ENCODE measurements around the gene S100A16.
A peak's percentile ranks its signal among the peaks of the same experiment; 100 is the strongest.

S100A16 gene, protein sequence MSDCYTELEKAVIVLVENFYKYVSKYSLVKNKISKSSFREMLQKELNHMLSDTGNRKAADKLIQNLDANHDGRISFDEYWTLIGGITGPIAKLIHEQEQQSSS

DNA sequence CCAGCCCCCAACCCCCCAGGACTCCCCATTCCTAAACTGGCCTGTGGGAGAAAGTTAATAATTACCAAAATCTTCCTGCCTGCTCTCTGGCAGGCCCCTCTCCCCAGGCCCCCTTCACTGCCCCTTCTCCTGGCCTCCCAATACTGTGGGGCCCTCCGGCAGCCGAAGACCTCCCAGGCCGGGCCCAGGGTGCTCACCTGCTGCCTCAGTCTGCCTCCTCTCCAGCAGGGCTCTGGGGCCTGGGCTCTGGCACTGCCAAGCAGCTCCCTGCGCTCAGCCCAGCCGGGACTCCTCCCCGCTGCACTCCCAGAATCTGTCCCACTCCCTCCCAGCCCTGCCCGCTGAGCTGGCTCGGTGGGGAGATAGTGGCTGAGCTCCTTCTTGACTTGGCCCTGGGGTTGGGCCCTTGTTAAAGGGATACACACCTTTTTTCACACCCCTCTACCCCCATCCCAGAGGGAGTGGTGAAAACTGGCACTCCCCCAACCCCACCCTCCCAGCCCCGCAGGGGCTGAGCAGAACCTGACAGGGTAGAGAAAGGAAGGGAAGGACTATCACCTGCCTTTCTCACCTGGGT lies at the start of gene S100A16:
Gene S100A16, minus strand, starts transcription at position 383 of the 577 bp plus-strand sequence. CDS start 4,986 bp downstream, outside the sequence.
- no peak within 1 kb of the TSS for H3K4me3 Mint-ChIP-seq
- H3K9me3 Mint-ChIP-seq, result no peaks in the 10 kb centered on the region
- no peaks in the 10 kb centered on the region for H3K27me3 Mint-ChIP-seq
- peaks cover 3% of the 10 kb centered on the region for H3K4me1 Mint-ChIP-seq
- no peak within 1 kb of the TSS for H3K27ac Mint-ChIP-seq
- no peaks in the 10 kb centered on the region for H3K36me3 Mint-ChIP-seq

DNA sequence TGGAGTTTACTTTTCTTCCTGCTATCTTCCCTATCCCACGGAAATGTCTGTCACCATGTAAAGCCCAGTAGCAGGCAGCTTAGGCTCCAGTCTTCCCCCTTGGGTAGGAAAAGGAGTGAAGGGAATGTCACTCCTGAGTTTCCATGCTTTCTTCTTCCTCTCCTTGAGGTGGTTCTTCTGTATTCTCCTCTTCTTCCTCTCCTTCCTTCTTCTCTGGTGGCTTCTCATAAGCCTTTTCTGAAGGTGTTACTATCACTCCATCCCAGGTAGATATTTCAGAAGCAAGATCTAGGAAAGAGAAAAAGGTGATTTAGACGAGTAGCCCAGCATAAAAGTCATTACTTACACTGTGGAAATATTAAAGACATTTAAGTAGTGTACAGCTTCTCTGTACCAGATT lies 49.3 kb upstream of the S100A16 start:
- Mint-ChIP-seq H3K27ac (no peak overlapping the region), H3K36me3 (peaks cover 20% of the 10 kb centered on the region), H3K9me3 (no peaks in the 10 kb centered on the region), H3K27me3 (no peaks in the 10 kb centered on the region), H3K4me3 (no peak overlapping the region), H3K4me1 (peaks cover 20% of the 10 kb centered on the region)

DNA sequence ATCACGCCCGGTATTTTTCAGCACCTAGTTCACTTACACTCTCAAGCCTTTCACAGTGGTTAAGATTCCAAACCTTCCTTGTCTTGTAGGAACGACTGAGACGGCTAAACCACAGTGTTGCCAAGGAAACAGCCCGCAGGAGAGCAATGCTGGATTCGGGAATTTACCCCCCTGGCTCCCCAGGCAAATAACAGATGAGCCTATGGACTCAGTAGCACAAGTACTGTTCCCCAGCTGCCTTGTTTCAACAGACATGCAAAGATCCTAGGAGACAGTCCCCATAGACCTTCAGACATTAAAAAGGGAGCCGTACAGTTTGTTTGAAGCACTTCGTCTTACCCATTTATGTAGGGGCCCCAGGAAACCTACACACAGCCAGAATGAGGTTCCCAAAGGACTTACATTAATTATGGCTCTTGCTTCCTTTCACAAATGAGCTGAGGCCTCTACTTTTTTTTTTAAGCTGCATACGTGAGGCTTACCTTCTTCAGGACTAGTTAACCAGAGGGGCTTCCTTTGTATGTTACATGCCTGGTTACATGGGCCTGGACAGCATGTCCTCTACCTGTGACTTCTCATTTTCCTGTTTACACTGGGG lies 48.3 kb upstream of the S100A16 start:
- peaks cover 17% of the 10 kb centered on the region for H3K36me3 Mint-ChIP-seq
- peak overlapping the region; percentile 68 for H3K27ac Mint-ChIP-seq
- H3K27me3 Mint-ChIP-seq, result no peaks in the 10 kb centered on the region
- peaks cover 19% of the 10 kb centered on the region for H3K4me1 Mint-ChIP-seq
- no peaks in the 10 kb centered on the region for H3K9me3 Mint-ChIP-seq
- H3K4me3 Mint-ChIP-seq, result peak overlapping the region; percentile 36

DNA sequence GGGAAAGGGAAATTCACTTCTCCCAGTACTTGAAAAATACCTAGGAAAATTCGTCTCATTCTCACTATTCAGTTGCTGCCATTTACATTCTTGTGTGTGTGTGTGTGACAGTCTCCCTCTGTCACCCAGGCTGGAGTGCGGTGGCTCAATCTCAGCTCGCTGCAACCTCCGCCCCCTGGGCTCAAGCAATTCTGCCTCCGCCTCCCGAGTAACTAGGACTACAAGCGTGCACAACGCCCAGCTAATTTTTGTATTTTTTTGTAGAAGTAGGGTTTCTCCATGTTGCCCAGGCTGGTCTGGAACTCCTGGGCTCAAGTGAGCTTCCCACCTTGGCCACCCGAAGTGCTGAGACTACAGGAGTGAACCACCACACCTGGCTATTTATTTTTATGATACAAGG lies 46.7 kb upstream of the S100A16 start:
- no peaks in the 10 kb centered on the region for H3K27me3 Mint-ChIP-seq
- H3K4me1 Mint-ChIP-seq, result peaks cover 16% of the 10 kb centered on the region
- H3K36me3 Mint-ChIP-seq, result peaks cover 10% of the 10 kb centered on the region
- peak overlapping the region; percentile 93 for H3K4me3 Mint-ChIP-seq
- H3K27ac Mint-ChIP-seq, result peak overlapping the region; percentile 35
- H3K9me3 Mint-ChIP-seq, result no peaks in the 10 kb centered on the region

DNA sequence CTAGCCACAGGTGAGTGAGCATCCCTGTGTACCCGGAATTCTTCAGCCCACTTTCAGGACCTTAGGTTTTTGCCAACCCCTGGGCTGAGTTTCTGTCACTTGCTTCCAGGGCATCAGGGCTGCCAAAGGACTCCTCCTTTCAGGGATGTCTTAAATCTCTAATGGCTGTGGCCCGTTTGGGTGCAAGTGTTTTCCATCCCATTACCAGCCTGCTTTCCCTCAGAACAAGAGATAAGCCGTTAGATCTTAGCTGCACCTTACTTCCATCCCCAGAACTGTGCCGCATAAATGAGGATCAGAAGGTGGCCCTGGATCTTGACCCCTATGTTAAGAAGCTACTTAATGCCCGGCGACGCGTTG lies 46.2 kb upstream of the S100A16 start:
- H3K4me3 Mint-ChIP-seq, result peak overlapping the region; percentile 93
- H3K4me1 Mint-ChIP-seq, result peaks cover 16% of the 10 kb centered on the region
- no peaks in the 10 kb centered on the region for H3K27me3 Mint-ChIP-seq
- peak overlapping the region; percentile 94 for H3K27ac Mint-ChIP-seq
- peaks cover 7% of the 10 kb centered on the region for H3K36me3 Mint-ChIP-seq
- H3K9me3 Mint-ChIP-seq, result no peaks in the 10 kb centered on the region

DNA sequence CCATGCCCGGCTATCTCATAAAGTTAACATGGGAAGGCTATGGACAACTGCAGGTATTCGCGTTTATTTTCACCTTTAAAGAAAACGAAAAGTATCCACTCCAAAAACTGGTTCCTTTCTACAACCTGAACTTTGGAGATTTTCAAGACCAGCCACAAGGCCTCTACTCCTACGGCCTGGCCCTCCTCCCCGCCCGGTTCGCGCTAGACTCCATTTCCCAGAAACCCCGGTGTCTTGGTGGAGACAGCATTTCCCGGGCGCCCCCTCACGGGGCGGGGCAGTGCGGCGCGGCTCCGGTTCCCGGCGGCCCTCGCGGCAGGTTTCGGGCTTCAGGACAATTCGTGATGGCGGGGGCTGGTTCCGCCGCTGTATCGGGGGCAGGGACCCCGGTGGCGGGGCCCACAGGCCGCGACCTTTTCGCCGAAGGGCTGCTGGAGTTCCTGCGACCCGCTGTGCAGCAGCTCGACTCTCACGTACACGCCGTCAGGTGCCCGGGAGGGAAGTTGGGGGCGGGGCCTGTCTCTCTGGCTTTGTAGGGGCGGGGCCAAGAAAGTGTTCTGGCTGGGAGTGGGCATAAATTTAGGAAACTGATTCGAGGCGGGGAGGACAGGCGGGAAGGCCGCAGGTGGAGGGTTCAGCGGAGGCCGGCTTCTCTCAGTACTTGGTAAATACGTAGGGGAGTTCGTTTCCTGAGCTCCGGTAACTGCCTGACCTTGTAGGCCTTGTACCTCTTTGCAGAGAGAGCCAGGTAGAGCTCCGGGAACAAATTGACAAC lies 45.6 kb upstream of the S100A16 start, which contains the start of gene SNAPIN:
Gene SNAPIN, plus strand, starts transcription at position 304 of the 775 bp plus-strand sequence. Its CDS starts 41 bp downstream, at position 345.
- Mint-ChIP-seq H3K4me3 (peak within 1 kb of the TSS; percentile 93), H3K27me3 (no peaks in the 10 kb centered on the region), H3K4me1 (peaks cover 16% of the 10 kb centered on the region), H3K27ac (peak within 1 kb of the TSS; percentile 94), H3K9me3 (no peaks in the 10 kb centered on the region), H3K36me3 (peaks cover 6% of the 10 kb centered on the region)

DNA sequence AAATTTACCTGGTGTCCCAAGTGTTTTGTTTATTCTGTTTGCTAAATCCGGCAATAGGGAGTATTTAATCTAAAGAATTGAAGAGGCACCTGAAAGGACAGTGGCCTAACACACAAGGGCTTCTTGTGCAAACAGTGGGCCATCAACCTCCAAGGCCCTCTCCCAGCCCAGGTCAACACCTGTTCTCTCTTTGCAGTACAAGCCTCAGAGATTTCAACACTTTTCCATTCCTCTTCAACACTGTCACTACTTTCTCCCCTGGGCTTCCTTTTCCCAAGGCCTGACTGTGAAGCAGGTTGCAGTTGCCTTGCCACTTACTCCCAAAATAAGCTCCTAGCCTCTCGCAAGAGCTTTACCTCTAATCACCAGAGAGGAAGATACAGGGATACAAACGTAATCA lies 42.4 kb upstream of the S100A16 start:
- Mint-ChIP-seq H3K36me3 (no peaks in the 10 kb centered on the region), H3K4me1 (peaks cover 16% of the 10 kb centered on the region), H3K9me3 (no peaks in the 10 kb centered on the region), H3K27ac (no peak overlapping the region), H3K4me3 (no peak overlapping the region), H3K27me3 (no peaks in the 10 kb centered on the region)

DNA sequence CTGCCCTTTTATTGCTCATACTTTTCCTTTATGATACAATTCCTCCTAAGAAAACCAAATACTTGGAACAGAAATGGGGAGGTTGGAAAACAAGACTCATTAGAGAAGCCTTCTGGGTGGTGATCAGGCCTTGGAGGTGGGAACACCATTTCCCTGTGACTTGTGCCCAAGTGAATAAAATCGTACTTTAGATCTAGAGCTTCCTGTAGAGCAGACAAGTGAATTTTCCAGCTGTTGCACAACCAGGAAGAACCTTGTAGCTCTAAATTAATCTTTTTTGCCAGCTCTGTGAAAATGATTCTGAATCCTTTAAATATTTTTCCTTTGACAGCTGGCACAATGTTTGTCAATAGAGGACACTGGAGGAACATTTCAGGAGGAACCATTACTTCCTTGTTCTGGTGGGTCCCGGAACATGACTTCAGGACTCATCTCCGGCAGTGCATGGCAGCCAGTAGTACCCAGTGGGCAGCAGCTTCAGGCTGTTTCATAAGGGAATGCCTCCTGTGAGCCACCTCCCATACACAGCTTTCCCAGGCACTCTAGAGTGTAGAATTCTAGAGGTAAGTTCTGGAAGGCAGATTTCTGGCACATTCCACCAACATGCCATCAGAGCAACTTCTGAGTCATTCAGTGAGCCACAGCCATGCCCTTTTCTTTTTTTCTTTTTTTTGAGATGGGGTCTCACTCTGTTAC lies 40.0 kb upstream of the S100A16 start:
- H3K27ac Mint-ChIP-seq, result no peak overlapping the region

DNA sequence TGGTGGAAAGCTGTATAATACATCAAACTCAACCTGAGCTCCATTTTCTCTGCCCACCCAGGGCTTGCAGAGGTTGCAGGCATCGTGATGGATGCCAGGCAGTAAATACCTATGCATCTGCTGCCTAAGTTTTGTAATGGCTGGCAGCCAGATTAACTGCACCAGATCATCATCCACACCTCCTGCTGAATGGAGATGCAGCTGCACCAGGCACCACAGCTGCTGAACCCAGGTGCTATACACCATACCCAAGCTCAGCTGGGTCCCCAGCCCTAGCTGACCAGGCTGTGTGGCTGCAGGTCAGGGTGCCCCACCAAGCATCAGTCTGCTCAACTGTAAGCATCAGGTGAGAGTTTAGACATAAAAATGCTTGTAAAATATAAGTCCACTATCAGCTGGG lies 38.8 kb upstream of the S100A16 start:
- no peaks in the 10 kb centered on the region for H3K27me3 Mint-ChIP-seq
- peaks cover 2% of the 10 kb centered on the region for H3K36me3 Mint-ChIP-seq
- H3K9me3 Mint-ChIP-seq, result no peaks in the 10 kb centered on the region
- no peak overlapping the region for H3K4me3 Mint-ChIP-seq
- H3K4me1 Mint-ChIP-seq, result peaks cover 34% of the 10 kb centered on the region
- H3K27ac Mint-ChIP-seq, result no peak overlapping the region

More for the DNA sequence above, 40.0 kb upstream of the S100A16 start:
- Mint-ChIP-seq H3K9me3 (no peaks in the 10 kb centered on the region), H3K27me3 (no peaks in the 10 kb centered on the region), H3K4me1 (peaks cover 24% of the 10 kb centered on the region), H3K4me3 (no peak overlapping the region), H3K36me3 (no peaks in the 10 kb centered on the region)

DNA sequence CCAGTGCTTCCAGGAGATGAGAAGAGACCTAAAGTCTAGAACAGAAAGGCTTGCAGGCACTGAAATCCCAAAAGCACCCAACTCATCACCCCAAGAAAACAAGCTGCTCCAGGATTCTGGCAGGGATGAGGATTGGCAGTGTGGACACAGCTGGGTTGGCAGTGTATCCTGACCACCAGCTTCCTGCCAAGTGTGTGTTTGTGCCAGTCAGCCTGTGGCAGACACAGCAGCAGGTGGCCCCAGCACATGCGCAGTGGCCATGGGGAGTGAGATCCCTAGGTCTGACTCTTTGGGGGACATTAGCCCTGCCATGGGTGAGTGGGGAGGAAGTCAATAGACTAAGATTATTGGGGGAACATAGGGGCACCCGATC lies 36.9 kb upstream of the S100A16 start:
- Mint-ChIP-seq H3K4me3 (peak overlapping the region; percentile 59), H3K27me3 (no peaks in the 10 kb centered on the region), H3K9me3 (no peaks in the 10 kb centered on the region), H3K4me1 (peaks cover 53% of the 10 kb centered on the region), H3K36me3 (peaks cover 17% of the 10 kb centered on the region), H3K27ac (peak overlapping the region; percentile 93)

DNA sequence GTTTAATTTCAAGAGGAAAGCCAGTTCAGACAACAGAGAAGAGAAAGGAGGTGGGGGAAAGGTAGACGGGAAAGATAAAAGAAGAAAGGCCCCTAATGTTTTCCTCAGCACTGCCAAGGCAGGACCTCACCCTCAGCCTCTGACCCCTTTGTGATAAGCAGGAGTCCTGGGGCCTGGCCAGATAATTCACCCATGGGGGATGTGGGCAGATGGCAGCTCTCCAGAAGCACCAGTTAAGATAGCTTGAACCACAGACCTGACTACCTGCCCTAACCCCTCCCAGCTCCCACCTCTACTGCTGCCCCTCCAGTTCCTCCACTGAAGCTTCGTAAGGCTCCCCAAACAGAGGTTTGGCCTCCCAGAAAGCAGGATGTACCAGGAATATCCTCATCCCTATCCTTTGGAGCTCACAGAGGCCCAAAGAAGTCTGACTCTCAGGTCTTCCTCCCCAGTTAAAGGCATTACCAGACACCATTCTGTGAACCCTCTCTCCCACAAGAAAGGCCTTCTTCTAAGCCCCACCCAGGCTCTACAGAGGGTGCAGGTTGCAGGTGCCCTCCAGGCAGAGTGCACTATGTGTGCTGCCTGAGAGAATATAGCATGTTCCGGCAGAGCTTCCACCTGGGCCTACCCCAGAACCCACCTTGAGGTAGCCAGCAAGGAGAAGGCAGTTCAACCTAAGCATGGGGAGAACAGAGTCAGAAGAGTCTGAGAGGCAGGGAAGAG lies 36.4 kb upstream of the S100A16 start:
- H3K4me3 Mint-ChIP-seq, result peak overlapping the region; percentile 59
- H3K27me3 Mint-ChIP-seq, result no peaks in the 10 kb centered on the region
- H3K9me3 Mint-ChIP-seq, result no peaks in the 10 kb centered on the region
- peaks cover 21% of the 10 kb centered on the region for H3K36me3 Mint-ChIP-seq
- peak overlapping the region; percentile 93 for H3K27ac Mint-ChIP-seq
- H3K4me1 Mint-ChIP-seq, result peaks cover 59% of the 10 kb centered on the region

DNA sequence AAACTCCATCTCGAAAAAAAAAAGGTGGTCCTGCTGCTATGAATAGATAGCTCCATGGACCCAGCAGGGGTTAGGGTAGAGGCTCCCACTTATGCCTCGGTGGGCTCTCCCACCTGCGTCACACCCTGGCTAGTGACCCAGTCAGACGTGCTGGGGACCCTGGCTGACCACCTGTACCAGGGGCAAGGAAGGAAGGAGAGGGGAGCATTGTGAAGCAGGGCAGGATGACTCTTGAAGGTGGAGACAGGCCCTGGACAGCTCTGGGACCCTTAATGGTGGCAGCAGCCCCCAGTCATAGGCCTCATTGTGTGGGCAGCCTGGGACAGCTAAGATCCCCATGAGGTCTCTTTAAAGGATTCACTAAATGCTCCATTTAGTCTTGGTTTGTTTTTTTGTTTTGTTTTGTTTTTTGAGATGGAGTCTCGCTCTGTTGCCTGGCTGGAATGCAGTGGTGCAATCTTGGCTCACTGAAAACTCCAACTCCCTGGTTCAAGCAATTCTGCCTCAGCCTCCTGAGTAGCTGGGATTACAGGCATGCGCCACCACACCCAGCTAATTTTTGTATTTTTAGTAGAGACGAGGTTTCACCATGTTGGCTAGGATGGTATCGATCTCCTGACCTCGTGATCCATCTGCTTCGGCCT lies 35.2 kb upstream of the S100A16 start:
- Mint-ChIP-seq H3K36me3 (peaks cover 27% of the 10 kb centered on the region), H3K27me3 (no peaks in the 10 kb centered on the region), H3K27ac (peak overlapping the region; percentile 46), H3K4me1 (peaks cover 70% of the 10 kb centered on the region), H3K4me3 (no peak overlapping the region), H3K9me3 (no peaks in the 10 kb centered on the region)

DNA sequence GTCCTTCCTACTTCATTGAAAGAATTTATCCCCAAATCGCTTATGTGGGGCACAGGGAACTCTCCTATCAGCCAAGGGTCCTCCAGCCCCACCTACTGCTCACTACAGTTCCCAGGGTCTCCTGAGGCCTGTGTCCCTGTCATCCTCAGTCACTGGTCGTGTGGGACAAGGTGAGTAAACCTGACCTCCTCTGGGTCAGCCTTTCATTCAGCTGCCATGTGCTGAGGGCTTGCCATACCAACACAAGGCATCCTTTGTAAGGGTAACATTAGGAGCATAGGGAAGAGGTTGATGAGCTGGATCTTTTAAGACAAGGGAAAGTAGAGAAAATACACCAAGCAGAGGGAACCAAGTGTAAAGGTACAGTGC lies 34.4 kb upstream of the S100A16 start:
- H3K4me3 Mint-ChIP-seq, result no peak overlapping the region
- no peaks in the 10 kb centered on the region for H3K27me3 Mint-ChIP-seq
- H3K36me3 Mint-ChIP-seq, result peaks cover 29% of the 10 kb centered on the region
- peaks cover 74% of the 10 kb centered on the region for H3K4me1 Mint-ChIP-seq
- H3K27ac Mint-ChIP-seq, result peak overlapping the region; percentile 56
- H3K9me3 Mint-ChIP-seq, result no peaks in the 10 kb centered on the region

DNA sequence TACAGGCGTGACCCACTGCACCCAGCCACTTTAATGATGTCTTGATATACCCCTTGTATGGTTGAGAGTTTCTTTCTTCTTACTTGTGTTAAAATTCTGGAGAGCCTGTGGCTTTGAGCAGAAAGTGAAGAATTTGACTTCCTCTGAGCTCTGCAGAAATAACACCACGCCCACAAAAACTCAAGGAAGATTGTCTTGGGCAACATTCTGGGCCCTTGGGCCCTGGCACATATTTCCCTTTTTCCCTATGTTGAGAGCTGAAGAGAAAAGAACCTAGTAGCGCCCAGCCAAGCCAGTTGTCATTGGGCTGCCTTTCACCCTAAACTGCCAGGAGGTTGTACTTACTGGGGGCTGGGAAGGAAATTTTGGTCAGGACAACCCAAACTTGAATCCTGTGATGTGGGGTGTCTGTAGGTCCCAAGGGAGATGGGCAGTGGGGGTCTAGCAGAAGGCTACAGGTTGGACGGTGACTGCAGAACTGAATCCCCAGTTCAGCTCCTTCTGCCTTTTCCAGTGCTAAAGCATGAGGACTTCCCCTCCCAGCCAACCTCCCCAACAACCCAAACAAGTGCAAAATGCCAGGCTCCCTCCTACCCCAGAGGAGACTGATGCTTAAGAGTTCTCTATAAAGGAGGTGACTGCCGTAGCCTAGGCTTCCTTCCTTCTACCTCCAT lies 33.9 kb upstream of the S100A16 start:
- Mint-ChIP-seq H3K27me3 (no peaks in the 10 kb centered on the region), H3K4me3 (no peak overlapping the region), H3K4me1 (peaks cover 78% of the 10 kb centered on the region), H3K9me3 (no peaks in the 10 kb centered on the region), H3K36me3 (peaks cover 31% of the 10 kb centered on the region), H3K27ac (peak overlapping the region; percentile 56)

Data from activated naive CD4-positive, alpha-beta T cell treated with anti-CD3 and anti-CD28 coated beads, Interleukin-2, amount 50 U/mL, for 24 hours (primary cell).